ENCODE data around the gene ANLN. TPM values are rescaled to one million over a fixed set of nuclear protein-coding genes. Genes with fewer than 3 reads are reported as not detected.

The ANLN gene
- total RNA-seq, 1 donor from 2014 or later: 18.9 TPM

- Histone ChIP-seq H3K27ac (no peak overlapping the region), H3K36me3 (no peaks in the 10 kb centered on the region), H3K9me3 (no peaks in the 10 kb centered on the region), H3K27me3 (no peaks in the 10 kb centered on the region), H3K4me1 (no peaks in the 10 kb centered on the region), H3K4me3 (no peak overlapping the region)
- TF ChIP-seq CTCF (IDR thresholded peaks at IDR 0.05): no peak
- no peak for TF ChIP-seq POLR2A (IDR thresholded peaks at IDR 0.05)
- TF ChIP-seq POLR2AphosphoS5 (IDR thresholded peaks at IDR 0.05; ENCODE audit: insufficient read depth in 1 of 2, low read depth in 1 of 2): no peak
- intact Hi-C loops (cut with DNase I): no loop called here
- no peak for DNase-seq (ENCODE audit: extremely low spot score in 2 of 2)
These were observed 13.8 kb downstream of the ANLN start for GRCh38 chr7:36403452-36403851.

- no peak for DNase-seq (ENCODE audit: extremely low spot score in 2 of 2)
- no peaks in the 10 kb centered on the region for H3K9me3 ChIP-seq
- no peaks in the 10 kb centered on the region for H3K36me3 ChIP-seq
- H3K27ac ChIP-seq: no peak overlapping the region
- no peaks in the 10 kb centered on the region for H3K27me3 ChIP-seq
- TF ChIP-seq CTCF (IDR thresholded peaks at IDR 0.05) (no peak), POLR2A (IDR thresholded peaks at IDR 0.05) (no peak), POLR2AphosphoS5 (IDR thresholded peaks at IDR 0.05; ENCODE audit: insufficient read depth in 1 of 2, low read depth in 1 of 2) (no peak)
- H3K4me1 ChIP-seq: no peaks in the 10 kb centered on the region
- H3K4me3 ChIP-seq: no peak overlapping the region
- intact Hi-C loops (cut with DNase I): no loop called here
These were observed 15.2 kb downstream of the ANLN start for GRCh38 chr7:36404639-36405408.

GRCh38 chr7:36405409-36405803 is 15.7 kb downstream of the ANLN start:
- no peaks in the 10 kb centered on the region for H3K9me3 ChIP-seq
- no peak overlapping the region for H3K4me3 ChIP-seq

GRCh38 chr7:36406156-36406555 is 16.5 kb downstream of the ANLN start:
- H3K4me1 ChIP-seq: no peaks in the 10 kb centered on the region
- intact Hi-C loops (cut with DNase I): no loop called here
- no peaks in the 10 kb centered on the region for H3K9me3 ChIP-seq
- H3K4me3 ChIP-seq: no peak overlapping the region
- no peak overlapping the region for H3K27ac ChIP-seq
- no peaks in the 10 kb centered on the region for H3K36me3 ChIP-seq
- no peak for DNase-seq (ENCODE audit: extremely low spot score in 2 of 2)
- TF ChIP-seq POLR2AphosphoS5 (IDR thresholded peaks at IDR 0.05; ENCODE audit: insufficient read depth in 1 of 2, low read depth in 1 of 2) (no peak), POLR2A (IDR thresholded peaks at IDR 0.05) (no peak), CTCF (IDR thresholded peaks at IDR 0.05) (no peak)
- H3K27me3 ChIP-seq: no peaks in the 10 kb centered on the region

More at GRCh38 chr7:36405409-36405803, 15.7 kb downstream of the ANLN start:
- Histone ChIP-seq H3K4me1 (no peaks in the 10 kb centered on the region), H3K36me3 (no peaks in the 10 kb centered on the region), H3K27ac (no peak overlapping the region), H3K27me3 (no peaks in the 10 kb centered on the region)
- TF ChIP-seq CTCF (IDR thresholded peaks at IDR 0.05): no peak
- no peak for TF ChIP-seq POLR2AphosphoS5 (IDR thresholded peaks at IDR 0.05; ENCODE audit: insufficient read depth in 1 of 2, low read depth in 1 of 2)
- no peak for TF ChIP-seq POLR2A (IDR thresholded peaks at IDR 0.05)
- intact Hi-C loops (cut with DNase I): no loop called here
- DNase-seq (ENCODE audit: extremely low spot score in 2 of 2): no peak
